Neural crest cell (in vitro differentiated cells): ENCODE measurements around the gene SYNDIG1L. TPM values are rescaled to one million over a fixed set of nuclear protein-coding genes. Genes with fewer than 3 reads are reported as not detected.

Experiments used
- DNase-seq: peaks from one replicate; pipeline ENCODE4 v3.0.0; 2021; ENCODE audit warnings: low read depth, mixed read lengths, low spot score
- H3K27ac Mint-ChIP-seq: one replicate; pipeline ENCODE4 v1.8.0; 2021; ENCODE audit warnings: mild to moderate bottlenecking, mixed read lengths; ENCODE audit not compliant: unreplicated experiment
- H3K27me3 Mint-ChIP-seq: 2 replicates; pipeline ENCODE4 v1.8.0; 2021; ENCODE audit warnings: low read depth, mild to moderate bottlenecking, mixed read lengths
- H3K36me3 Mint-ChIP-seq: 2 replicates; pipeline ENCODE4 v1.8.0; 2021; ENCODE audit warnings: low read depth, mild to moderate bottlenecking, mixed read lengths
- H3K4me1 Mint-ChIP-seq: 2 replicates; pipeline ENCODE4 v1.8.0; 2021; ENCODE audit warnings: mixed read lengths
- H3K4me3 Mint-ChIP-seq: one replicate; pipeline ENCODE4 v1.8.0; 2021; ENCODE audit warnings: mild to moderate bottlenecking, mixed read lengths
- H3K9me3 Mint-ChIP-seq: 2 replicates; pipeline ENCODE4 v1.8.0; 2021; ENCODE audit warnings: mixed read lengths
- CTCF ChIP-seq: fragments of 200-600 bp; sonication (generic); conservative IDR thresholded peaks from 2 replicates; pipeline ENCODE4 v1.5.0; 2021; ENCODE audit warnings: antibody characterized with exemption, mild to moderate bottlenecking
- total RNA-seq: library from RNA; stranded (reverse); gene quantifications from 2 replicates; pipeline ENCODE4 v1.2.1, GENCODE V29; 2021

SYNDIG1L gene
- total RNA-seq, 1 donor from 2014 or later: not detected

GRCh38 chr14:74421981-74422380 is 4.0 kb downstream of the SYNDIG1L start:
- H3K4me3 Mint-ChIP-seq: no peak overlapping the region
- TF ChIP-seq CTCF: no peak
- H3K9me3 Mint-ChIP-seq: no peaks in the 10 kb centered on the region
- no peaks in the 10 kb centered on the region for H3K36me3 Mint-ChIP-seq
- H3K27me3 Mint-ChIP-seq: peaks cover 61% of the 10 kb centered on the region
- no peak for DNase-seq
- no peak overlapping the region for H3K27ac Mint-ChIP-seq
- H3K4me1 Mint-ChIP-seq: no peaks in the 10 kb centered on the region

GRCh38 chr14:74419086-74419485 is 6.9 kb downstream of the SYNDIG1L start:
- Mint-ChIP-seq H3K27me3 (peaks cover 38% of the 10 kb centered on the region), H3K4me1 (peaks cover 10% of the 10 kb centered on the region), H3K36me3 (no peaks in the 10 kb centered on the region), H3K9me3 (no peaks in the 10 kb centered on the region), H3K4me3 (no peak overlapping the region), H3K27ac (no peak overlapping the region)
- TF ChIP-seq CTCF: no peak
- no peak for DNase-seq

GRCh38 chr14:74418031-74418430 is 8.0 kb downstream of the SYNDIG1L start:
- Mint-ChIP-seq H3K4me1 (peaks cover 15% of the 10 kb centered on the region), H3K27me3 (peaks cover 29% of the 10 kb centered on the region), H3K4me3 (no peak overlapping the region), H3K9me3 (no peaks in the 10 kb centered on the region), H3K36me3 (no peaks in the 10 kb centered on the region), H3K27ac (no peak overlapping the region)
- TF ChIP-seq CTCF: no peak
- DNase-seq: no peak

GRCh38 chr14:74417611-74418010 is 8.4 kb downstream of the SYNDIG1L start:
- Mint-ChIP-seq H3K27me3 (peaks cover 24% of the 10 kb centered on the region), H3K4me3 (no peak overlapping the region), H3K36me3 (no peaks in the 10 kb centered on the region), H3K27ac (no peak overlapping the region), H3K4me1 (peaks cover 15% of the 10 kb centered on the region), H3K9me3 (no peaks in the 10 kb centered on the region)
- no peak for DNase-seq
- no peak for TF ChIP-seq CTCF

GRCh38 chr14:74417201-74417600 is 8.8 kb downstream of the SYNDIG1L start:
- DNase-seq: no peak
- no peak for TF ChIP-seq CTCF
- no peaks in the 10 kb centered on the region for H3K36me3 Mint-ChIP-seq
- H3K27me3 Mint-ChIP-seq: peaks cover 21% of the 10 kb centered on the region
- no peak overlapping the region for H3K4me3 Mint-ChIP-seq
- H3K27ac Mint-ChIP-seq: no peak overlapping the region
- peaks cover 15% of the 10 kb centered on the region for H3K4me1 Mint-ChIP-seq
- no peaks in the 10 kb centered on the region for H3K9me3 Mint-ChIP-seq

GRCh38 chr14:74415115-74415437 is 10.9 kb downstream of the SYNDIG1L start:
- no peak overlapping the region for H3K4me3 Mint-ChIP-seq
- DNase-seq: no peak
- no peak overlapping the region for H3K27ac Mint-ChIP-seq
- no peaks in the 10 kb centered on the region for H3K27me3 Mint-ChIP-seq
- no peak for TF ChIP-seq CTCF
- peaks cover 15% of the 10 kb centered on the region for H3K4me1 Mint-ChIP-seq
- H3K9me3 Mint-ChIP-seq: no peaks in the 10 kb centered on the region
- no peaks in the 10 kb centered on the region for H3K36me3 Mint-ChIP-seq
